Smooth muscle cell (in vitro differentiated cells): ENCODE results near the gene TM9SF1. TPM values are rescaled to one million over a fixed set of nuclear protein-coding genes. Genes with fewer than 3 reads are reported as not detected.
"Not testable (repeated sequence)": the region's sequence is repeated elsewhere in the genome, so short reads cannot be mapped to it uniquely, and the experiment has no call there.

Source experiments
- DNase-seq: peaks from one replicate; lab custom pipeline; 2025; ENCODE audit not compliant: unreplicated experiment; lab: John Stamatoyannopoulos, UW
- H2AFZ ChIP-seq: fragments of 200-600 bp; sonication (generic); 2 replicates; pipeline ENCODE4 v1.6.0; 2016; ENCODE audit warnings: antibody characterized with exemption, low read depth, mild to moderate bottlenecking
- H3F3A ChIP-seq: fragments of 200-600 bp; sonication (generic); 2 replicates; pipeline ENCODE4 v1.6.0; 2017; ENCODE audit warnings: antibody characterized with exemption, low read depth
- H3K27ac ChIP-seq: fragments of 200-600 bp; sonication (generic); 2 replicates; pipeline ENCODE4 v1.5.1; 2016; ENCODE audit warnings: low read depth, mild to moderate bottlenecking
- H3K27me3 ChIP-seq: fragments of 200-600 bp; sonication (generic); 2 replicates; pipeline ENCODE4 v1.6.1; 2016; ENCODE audit warnings: low read depth, mild to moderate bottlenecking
- H3K36me3 ChIP-seq: fragments of 200-600 bp; sonication (generic); 2 replicates; pipeline ENCODE4 v1.5.1; 2016; ENCODE audit warnings: low read depth
- H3K4me1 ChIP-seq: fragments of 200-600 bp; sonication (generic); 2 replicates; pipeline ENCODE4 v1.5.1; 2016; ENCODE audit warnings: low read depth
- H3K4me2 ChIP-seq: fragments of 200-600 bp; sonication (generic); 2 replicates; pipeline ENCODE4 v1.6.0; 2016; ENCODE audit warnings: mild to moderate bottlenecking
- H3K4me3 ChIP-seq: fragments of 200-600 bp; sonication (generic); 2 replicates; pipeline ENCODE4 v1.5.1; 2016; ENCODE audit warnings: mild to moderate bottlenecking
- H3K79me2 ChIP-seq: fragments of 200-600 bp; sonication (generic); 2 replicates; pipeline ENCODE4 v1.6.0; 2016; ENCODE audit warnings: low read depth, mild to moderate bottlenecking
- H3K9ac ChIP-seq: fragments of 200-600 bp; sonication (generic); 2 replicates; pipeline ENCODE4 v1.6.0; 2016; ENCODE audit warnings: low read depth
- H3K9me3 ChIP-seq: fragments of 200-600 bp; sonication (generic); replicated peaks from 2 replicates; pipeline ENCODE4 v1.5.1; 2016; ENCODE audit warnings: low read depth
- H4K20me1 ChIP-seq: fragments of 200-600 bp; sonication (generic); 2 replicates; pipeline ENCODE4 v1.6.0; 2016; ENCODE audit warnings: low read depth
- CTCF ChIP-seq: fragments of 200-600 bp; sonication (generic); IDR thresholded peaks from 2 replicates; pipeline ENCODE4 v1.5.1; 2017; ENCODE audit warnings: borderline replicate concordance, mild to moderate bottlenecking, antibody characterized with exemption; ENCODE audit not compliant: insufficient read depth, poor library complexity, severe bottlenecking
- WGBS: methylation state at CpG from one replicate; pipeline ENCODE4 v1.1.7; 2016; ENCODE audit warnings: low lambda C conversion rate; 5-methylcytosine and 5-hydroxymethylcytosine counted together
- polyA plus RNA-seq: library from polyadenylated mRNA; unstranded; fragments of >200 nt; fragmentation: Nextera tagmentation; extraction: Ambion mirVana; gene quantifications from 2 replicates; pipeline ENCODE4 v1.2.1, GENCODE V29; 2016
- total RNA-seq: library from RNA; depleted of rRNA; stranded (reverse); fragments of >200 nt; gene quantifications from 2 replicates; pipeline ENCODE4 v1.2.3, GENCODE V29; 2014

Gene TM9SF1
- total and polyA plus RNA-seq, 2 experiments from 2014 or later: 66.6 to 86.5 TPM

- H3K27me3 ChIP-seq: no peaks in the 10 kb centered on the region
- H3K9ac ChIP-seq: no peak overlapping the region
- no peak overlapping the region for H3K4me3 ChIP-seq
- H3K27ac ChIP-seq: no peak overlapping the region
- H3K4me2 ChIP-seq: no peak overlapping the region
- 98% methylated on average over 4 of the region's 4 CpGs for WGBS
- DNase-seq: no peak
- peaks cover 4% of the 10 kb centered on the region for H3F3A ChIP-seq
- no peaks in the 10 kb centered on the region for H3K9me3 ChIP-seq
- no peak for TF ChIP-seq CTCF
- H3K79me2 ChIP-seq: peaks cover 47% of the 10 kb centered on the region
- H4K20me1 ChIP-seq: peaks cover 23% of the 10 kb centered on the region
- no peak overlapping the region for H2AFZ ChIP-seq
- no peaks in the 10 kb centered on the region for H3K36me3 ChIP-seq
- peaks cover 3% of the 10 kb centered on the region for H3K4me1 ChIP-seq
Measured at GRCh38 chr14:24219080-24219479, 23.8 kb upstream of the TM9SF1 start.

GRCh38 chr14:24216876-24217275 lies 21.6 kb upstream of the TM9SF1 start:
- not testable (repeated sequence) for H4K20me1 ChIP-seq, H3K27ac ChIP-seq, DNase-seq, H2AFZ ChIP-seq, H3K4me2 ChIP-seq, H3K4me1 ChIP-seq, H3K36me3 ChIP-seq, H3K4me3 ChIP-seq, H3F3A ChIP-seq, H3K9ac ChIP-seq, H3K27me3 ChIP-seq, H3K9me3 ChIP-seq
- WGBS: 100% methylated on average over 1 of the region's 1 CpG
- H3K79me2 ChIP-seq: peaks cover 31% of the 10 kb centered on the region

- Histone ChIP-seq H3K36me3 (no peaks in the 10 kb centered on the region), H3K27ac (peak overlapping the region; percentile 64), H3F3A (peaks cover 4% of the 10 kb centered on the region), H2AFZ (no peak overlapping the region), H3K4me1 (peaks cover 3% of the 10 kb centered on the region), H4K20me1 (no peaks in the 10 kb centered on the region), H3K9me3 (no peaks in the 10 kb centered on the region), H3K79me2 (peaks cover 25% of the 10 kb centered on the region), H3K9ac (no peak overlapping the region), H3K4me3 (peak overlapping the region; percentile 69), H3K27me3 (no peaks in the 10 kb centered on the region), H3K4me2 (peak overlapping the region; percentile 87)
- no peak for TF ChIP-seq CTCF
- no peak for DNase-seq
- 91% methylated on average over 2 of the region's 2 CpGs for WGBS
Measured at GRCh38 chr14:24216345-24216699, 21.1 kb upstream of the TM9SF1 start.

GRCh38 chr14:24215495-24216344 lies 20.5 kb upstream of the TM9SF1 start, which contains the start of gene MDP1:
Gene MDP1 (minus strand): TSS chr14:24216066. CDS start chr14:24215955, 111 bp downstream.
- H3K79me2 ChIP-seq: peaks cover 19% of the 10 kb centered on the region
- no peaks in the 10 kb centered on the region for H3K27me3 ChIP-seq
- H3K9ac ChIP-seq: peak within 1 kb of the TSS; percentile 72
- H4K20me1 ChIP-seq: no peaks in the 10 kb centered on the region
- H3K4me1 ChIP-seq: peaks cover 3% of the 10 kb centered on the region
- peak within 1 kb of the TSS; percentile 69 for H3K4me3 ChIP-seq
- H3K4me2 ChIP-seq: peak within 1 kb of the TSS; percentile 87
- peaks cover 4% of the 10 kb centered on the region for H3F3A ChIP-seq
- 2% methylated on average over 39 of the region's 40 CpGs for WGBS
- DNase-seq: peak; percentile 34
- H2AFZ ChIP-seq: peak within 1 kb of the TSS; percentile 60
- peak within 1 kb of the TSS; percentile 64 for H3K27ac ChIP-seq
- TF ChIP-seq CTCF: peak; percentile 44
- H3K36me3 ChIP-seq: no peaks in the 10 kb centered on the region
- H3K9me3 ChIP-seq: no peaks in the 10 kb centered on the region
